ENCODE measurements around the gene FAIM2.

DNA sequence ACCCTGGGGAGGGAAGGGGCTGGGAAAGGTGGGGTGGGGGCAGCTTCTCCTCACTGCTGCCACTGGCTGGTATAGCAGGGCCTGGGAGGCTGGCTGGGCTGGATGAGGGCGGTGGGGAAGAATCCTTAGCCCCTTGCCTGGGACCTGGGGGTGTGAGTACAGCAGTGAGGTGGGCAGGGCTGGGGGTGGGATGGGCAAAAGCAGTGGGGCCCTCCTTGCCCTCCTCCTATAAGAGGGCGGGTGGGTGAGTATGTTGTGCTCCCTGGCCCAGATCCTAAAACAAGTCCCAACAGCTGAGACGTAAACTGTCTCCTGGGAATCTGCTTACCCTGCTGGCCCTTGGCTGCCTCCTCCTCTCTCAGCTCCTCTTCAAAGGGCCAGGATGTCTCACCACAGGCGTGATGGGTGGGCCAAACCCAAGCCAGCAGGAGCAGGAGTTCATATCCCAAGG is 77.7 kb downstream of the FAIM2 start:
- TF ChIP-seq POLR2A (IDR thresholded peaks at IDR 0.05; ENCODE audit: low read length) (no peak), CTCF (IDR thresholded peaks at IDR 0.05) (no peak), EP300 (IDR thresholded peaks at IDR 0.05) (no peak), CHD2 (IDR thresholded peaks at IDR 0.05; ENCODE audit: low read length, partially characterized antibody) (no peak), HDAC2 (IDR thresholded peaks at IDR 0.05) (no peak), RAD21 (conservative IDR thresholded peaks at IDR 0.05 in 1 of 2, IDR thresholded peaks at IDR 0.05 in 1 of 2) (no peak), JUNB (IDR thresholded peaks at IDR 0.05) (no peak), BHLHE40 (IDR thresholded peaks at IDR 0.05; ENCODE audit: low read depth, low read length) (no peak), PHF8 (IDR thresholded peaks at IDR 0.05; ENCODE audit: borderline replicate concordance, low read depth) (no peak)
- TF ChIP-seq, protein P1, sequence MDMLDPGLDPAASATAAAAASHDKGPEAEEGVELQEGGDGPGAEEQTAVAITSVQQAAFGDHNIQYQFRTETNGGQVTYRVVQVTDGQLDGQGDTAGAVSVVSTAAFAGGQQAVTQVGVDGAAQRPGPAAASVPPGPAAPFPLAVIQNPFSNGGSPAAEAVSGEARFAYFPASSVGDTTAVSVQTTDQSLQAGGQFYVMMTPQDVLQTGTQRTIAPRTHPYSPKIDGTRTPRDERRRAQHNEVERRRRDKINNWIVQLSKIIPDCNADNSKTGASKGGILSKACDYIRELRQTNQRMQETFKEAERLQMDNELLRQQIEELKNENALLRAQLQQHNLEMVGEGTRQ (IDR thresholded peaks at IDR 0.05), result no peak

All from A549 (cell line).